Measurements from ENCODE around the gene TCF7L2.

The TCF7L2 gene

GRCh38 chr10:113180401-113181154 lies 230.5 kb downstream of the TCF7L2 start:
- ChIA-PET CTCF (interaction anchor here (1.1 to 1.4 kb wide), 2 partner anchors 19 to 39 kb away, joined by 3 to 4 read pairs; no protein-coding TSS in a partner anchor), POLR2A (no interaction called here)
- Histone ChIP-seq H3K27ac (ENCODE audit: insufficient read depth in 1 of 2, low read depth in 1 of 2, low read length in 2 of 2, poor library complexity in 1 of 2, severe bottlenecking in 2 of 2) (no peak overlapping the region), H3K4me1 (ENCODE audit: control extremely low read depth in 1 of 4, control insufficient read depth in 4 of 4, insufficient read depth in 4 of 4, low read length in 3 of 4) (peaks cover 0 to 8% (median 3%) of the 10 kb centered on the region in 4 experiments), H3K27me3 (replicated peaks in 2 of 5; ENCODE audit: control insufficient read depth in 4 of 5, insufficient read depth in 5 of 5, low read length in 4 of 5) (no peaks in the 10 kb centered on the region), H3K4me3 (ENCODE audit: control insufficient read depth in 1 of 7, extremely low read depth in 1 of 7, insufficient read depth in 4 of 7, low read depth in 2 of 7, low read length in 6 of 7) (no peak overlapping the region), H3K36me3 (ENCODE audit: control insufficient read depth in 4 of 4, insufficient read depth in 4 of 4, low read length in 3 of 4) (no peaks in the 10 kb centered on the region), H3K9me3 (ENCODE audit: control extremely low read depth in 1 of 5, control insufficient read depth in 4 of 5, insufficient read depth in 2 of 5, low read depth in 1 of 5, low read length in 4 of 5) (peaks cover 0 to 2% (median 0%) of the 10 kb centered on the region in 5 experiments)
- WGBS (ENCODE audit: insufficient coverage), result 39% methylated on average over 3 of the region's 10 CpGs
- peak in 2 of 3 donors; percentile 9 to 24 for DNase-seq

GRCh38 chr10:113182154-113182553 lies 232.1 kb downstream of the TCF7L2 start:
- Histone ChIP-seq H3K27ac (ENCODE audit: insufficient read depth in 1 of 2, low read depth in 1 of 2, low read length in 2 of 2, poor library complexity in 1 of 2, severe bottlenecking in 2 of 2) (no peak overlapping the region), H3K4me1 (ENCODE audit: control extremely low read depth in 1 of 4, control insufficient read depth in 4 of 4, insufficient read depth in 4 of 4, low read length in 3 of 4) (peaks cover 0 to 8% (median 3%) of the 10 kb centered on the region in 4 experiments), H3K9me3 (ENCODE audit: control extremely low read depth in 1 of 5, control insufficient read depth in 4 of 5, insufficient read depth in 2 of 5, low read depth in 1 of 5, low read length in 4 of 5) (peaks cover 0 to 2% (median 0%) of the 10 kb centered on the region in 5 experiments), H3K4me3 (ENCODE audit: control insufficient read depth in 1 of 7, extremely low read depth in 1 of 7, insufficient read depth in 4 of 7, low read depth in 2 of 7, low read length in 6 of 7) (no peak overlapping the region), H3K27me3 (replicated peaks in 2 of 5; ENCODE audit: control insufficient read depth in 4 of 5, insufficient read depth in 5 of 5, low read length in 4 of 5) (no peaks in the 10 kb centered on the region), H3K36me3 (ENCODE audit: control insufficient read depth in 4 of 4, insufficient read depth in 4 of 4, low read length in 3 of 4) (no peaks in the 10 kb centered on the region)
- CTCF ChIA-PET, result interaction anchor here (1.3 kb wide), 1 partner anchor 12 kb away, joined by 3 read pairs; no protein-coding TSS in a partner anchor
- WGBS (ENCODE audit: insufficient coverage), result 100% methylated on average over 2 of the region's 3 CpGs
- POLR2A ChIA-PET, result no interaction called here
- DNase-seq, result no peak

GRCh38 chr10:113183573-113183972 lies 233.5 kb downstream of the TCF7L2 start:
- Histone ChIP-seq H3K27ac (ENCODE audit: insufficient read depth in 1 of 2, low read depth in 1 of 2, low read length in 2 of 2, poor library complexity in 1 of 2, severe bottlenecking in 2 of 2) (no peak overlapping the region), H3K36me3 (ENCODE audit: control insufficient read depth in 4 of 4, insufficient read depth in 4 of 4, low read length in 3 of 4) (no peaks in the 10 kb centered on the region), H3K4me3 (ENCODE audit: control insufficient read depth in 1 of 7, extremely low read depth in 1 of 7, insufficient read depth in 4 of 7, low read depth in 2 of 7, low read length in 6 of 7) (no peak overlapping the region), H3K4me1 (ENCODE audit: control extremely low read depth in 1 of 4, control insufficient read depth in 4 of 4, insufficient read depth in 4 of 4, low read length in 3 of 4) (peaks cover 0 to 8% (median 3%) of the 10 kb centered on the region in 4 experiments), H3K9me3 (ENCODE audit: control extremely low read depth in 1 of 5, control insufficient read depth in 4 of 5, insufficient read depth in 2 of 5, low read depth in 1 of 5, low read length in 4 of 5) (peaks cover 0 to 2% (median 0%) of the 10 kb centered on the region in 5 experiments), H3K27me3 (replicated peaks in 2 of 5; ENCODE audit: control insufficient read depth in 4 of 5, insufficient read depth in 5 of 5, low read length in 4 of 5) (no peaks in the 10 kb centered on the region)
- CTCF ChIA-PET, result no interaction called here
- POLR2A ChIA-PET, result no interaction called here
- WGBS (ENCODE audit: insufficient coverage), result 98% methylated on average over 8 of the region's 13 CpGs
- DNase-seq, result no peak

- ChIA-PET POLR2A (no interaction called here), CTCF (interaction anchor here (0.6 kb wide), 1 partner anchor 65 kb away, joined by 3 read pairs; no protein-coding TSS in a partner anchor)
- no peak overlapping the region for H3K4me3 ChIP-seq (ENCODE audit: control insufficient read depth in 1 of 7, extremely low read depth in 1 of 7, insufficient read depth in 4 of 7, low read depth in 2 of 7, low read length in 6 of 7)
- peaks cover 0 to 2% (median 0%) of the 10 kb centered on the region in 5 experiments for H3K9me3 ChIP-seq (ENCODE audit: control extremely low read depth in 1 of 5, control insufficient read depth in 4 of 5, insufficient read depth in 2 of 5, low read depth in 1 of 5, low read length in 4 of 5)
- H3K27me3 ChIP-seq (replicated peaks in 2 of 5; ENCODE audit: control insufficient read depth in 4 of 5, insufficient read depth in 5 of 5, low read length in 4 of 5), result no peaks in the 10 kb centered on the region
- DNase-seq, result no peak
- 96% methylated on average over 9 of the region's 10 CpGs for WGBS (ENCODE audit: insufficient coverage)
- H3K36me3 ChIP-seq (ENCODE audit: control insufficient read depth in 4 of 4, insufficient read depth in 4 of 4, low read length in 3 of 4), result no peaks in the 10 kb centered on the region
- no peak overlapping the region for H3K27ac ChIP-seq (ENCODE audit: insufficient read depth in 1 of 2, low read depth in 1 of 2, low read length in 2 of 2, poor library complexity in 1 of 2, severe bottlenecking in 2 of 2)
- H3K4me1 ChIP-seq (ENCODE audit: control extremely low read depth in 1 of 4, control insufficient read depth in 4 of 4, insufficient read depth in 4 of 4, low read length in 3 of 4), result no peaks in the 10 kb centered on the region
Observed at GRCh38 chr10:113187063-113187777, 237.2 kb downstream of the TCF7L2 start.

GRCh38 chr10:113199459-113199858 lies 249.4 kb downstream of the TCF7L2 start:
- WGBS (ENCODE audit: insufficient coverage), result no CpG with 5 or more reads among the region's 1 CpG
- H3K36me3 ChIP-seq (ENCODE audit: control insufficient read depth in 4 of 4, insufficient read depth in 4 of 4, low read length in 3 of 4), result no peaks in the 10 kb centered on the region
- no peaks in the 10 kb centered on the region for H3K27me3 ChIP-seq (replicated peaks in 2 of 5; ENCODE audit: control insufficient read depth in 4 of 5, insufficient read depth in 5 of 5, low read length in 4 of 5)
- H3K9me3 ChIP-seq (ENCODE audit: control extremely low read depth in 1 of 5, control insufficient read depth in 4 of 5, insufficient read depth in 2 of 5, low read depth in 1 of 5, low read length in 4 of 5), result peaks cover 0 to 7% (median 3%) of the 10 kb centered on the region in 5 experiments
- POLR2A ChIA-PET, result no interaction called here
- DNase-seq, result no peak
- H3K4me1 ChIP-seq (ENCODE audit: control extremely low read depth in 1 of 4, control insufficient read depth in 4 of 4, insufficient read depth in 4 of 4, low read length in 3 of 4), result no peaks in the 10 kb centered on the region
- no peak overlapping the region for H3K4me3 ChIP-seq (ENCODE audit: control insufficient read depth in 1 of 7, extremely low read depth in 1 of 7, insufficient read depth in 4 of 7, low read depth in 2 of 7, low read length in 6 of 7)
- no peak overlapping the region for H3K27ac ChIP-seq (ENCODE audit: insufficient read depth in 1 of 2, low read depth in 1 of 2, low read length in 2 of 2, poor library complexity in 1 of 2, severe bottlenecking in 2 of 2)
- CTCF ChIA-PET, result interaction anchor here (0.9 kb wide), 1 partner anchor 19 kb away, joined by 4 read pairs; no protein-coding TSS in a partner anchor

GRCh38 chr10:113202011-113202410 lies 252.0 kb downstream of the TCF7L2 start:
- 92% methylated on average over 1 of the region's 4 CpGs for WGBS (ENCODE audit: insufficient coverage)
- ChIA-PET POLR2A (no interaction called here), CTCF (interaction anchor here (1.4 kb wide), 1 partner anchor 10 kb away, joined by 3 read pairs; no protein-coding TSS in a partner anchor)
- DNase-seq, result no peak
- Histone ChIP-seq H3K36me3 (ENCODE audit: control insufficient read depth in 4 of 4, insufficient read depth in 4 of 4, low read length in 3 of 4) (no peaks in the 10 kb centered on the region), H3K27ac (ENCODE audit: insufficient read depth in 1 of 2, low read depth in 1 of 2, low read length in 2 of 2, poor library complexity in 1 of 2, severe bottlenecking in 2 of 2) (no peak overlapping the region), H3K27me3 (replicated peaks in 2 of 5; ENCODE audit: control insufficient read depth in 4 of 5, insufficient read depth in 5 of 5, low read length in 4 of 5) (no peaks in the 10 kb centered on the region), H3K4me3 (ENCODE audit: control insufficient read depth in 1 of 7, extremely low read depth in 1 of 7, insufficient read depth in 4 of 7, low read depth in 2 of 7, low read length in 6 of 7) (no peak overlapping the region), H3K9me3 (ENCODE audit: control extremely low read depth in 1 of 5, control insufficient read depth in 4 of 5, insufficient read depth in 2 of 5, low read depth in 1 of 5, low read length in 4 of 5) (peaks cover 0 to 14% (median 3%) of the 10 kb centered on the region in 5 experiments), H3K4me1 (ENCODE audit: control extremely low read depth in 1 of 4, control insufficient read depth in 4 of 4, insufficient read depth in 4 of 4, low read length in 3 of 4) (no peaks in the 10 kb centered on the region)

- Histone ChIP-seq H3K4me3 (ENCODE audit: control insufficient read depth in 1 of 7, extremely low read depth in 1 of 7, insufficient read depth in 4 of 7, low read depth in 2 of 7, low read length in 6 of 7) (no peak overlapping the region), H3K27ac (ENCODE audit: insufficient read depth in 1 of 2, low read depth in 1 of 2, low read length in 2 of 2, poor library complexity in 1 of 2, severe bottlenecking in 2 of 2) (no peak overlapping the region), H3K27me3 (replicated peaks in 2 of 5; ENCODE audit: control insufficient read depth in 4 of 5, insufficient read depth in 5 of 5, low read length in 4 of 5) (no peaks in the 10 kb centered on the region), H3K9me3 (ENCODE audit: control extremely low read depth in 1 of 5, control insufficient read depth in 4 of 5, insufficient read depth in 2 of 5, low read depth in 1 of 5, low read length in 4 of 5) (peaks cover 0 to 32% (median 5%) of the 10 kb centered on the region in 5 experiments), H3K4me1 (ENCODE audit: control extremely low read depth in 1 of 4, control insufficient read depth in 4 of 4, insufficient read depth in 4 of 4, low read length in 3 of 4) (no peaks in the 10 kb centered on the region), H3K36me3 (ENCODE audit: control insufficient read depth in 4 of 4, insufficient read depth in 4 of 4, low read length in 3 of 4) (no peaks in the 10 kb centered on the region)
- ChIA-PET CTCF (no interaction called here), POLR2A (no interaction called here)
- peak in 2 of 3 donors; percentile 25 to 32 for DNase-seq
- WGBS (ENCODE audit: insufficient coverage), result no CpG with 5 or more reads among the region's 1 CpG
Observed at GRCh38 chr10:113207924-113208323, 257.9 kb downstream of the TCF7L2 start.

All from common myeloid progenitor, CD34-positive (primary cell).